ENCODE measurements around the gene RAPGEF4.

RAPGEF4 gene

DNA sequence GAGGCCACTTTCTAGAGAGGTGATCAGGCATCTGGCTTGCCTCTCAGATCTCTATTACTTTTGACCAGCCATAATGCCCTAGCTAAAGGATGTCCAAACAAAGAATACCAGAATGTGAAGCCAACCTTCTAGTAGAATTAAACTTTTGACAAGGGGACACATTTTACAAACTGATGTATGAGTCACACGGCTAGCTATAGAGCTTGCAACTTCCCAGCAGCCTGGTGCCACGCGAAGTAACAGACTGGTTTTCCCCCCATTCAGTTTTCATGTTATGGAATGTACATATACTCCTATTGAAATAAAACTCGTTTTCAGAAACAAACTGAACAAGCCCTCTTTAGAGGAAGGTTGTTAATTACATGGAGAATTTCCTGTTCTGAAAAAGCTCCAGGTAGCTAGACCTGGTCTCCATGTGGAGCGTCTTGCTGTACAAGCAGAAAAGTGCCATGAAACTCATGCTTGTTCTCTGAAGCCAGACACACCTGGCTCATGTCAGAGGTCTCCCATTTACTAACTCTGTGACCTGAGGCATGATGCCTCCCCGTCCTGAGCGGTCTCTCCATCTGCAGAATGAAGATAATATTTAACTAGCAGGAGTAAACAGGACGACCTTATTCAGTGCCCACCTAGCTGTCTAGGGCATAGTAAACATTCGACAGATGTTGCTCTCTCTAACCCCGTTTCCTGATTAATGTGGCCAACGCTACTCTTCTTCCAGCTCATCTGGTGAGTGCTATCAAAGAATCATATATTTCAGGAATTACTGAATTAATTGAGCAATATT is 258.5 kb downstream of the RAPGEF4 start:
- no peaks in the 10 kb centered on the region for H3K4me1 ChIP-seq (ENCODE audit: control insufficient read depth, low read length)
- peaks cover 24% of the 10 kb centered on the region; the same call in 1 of the 2 replicates for H3K27me3 ChIP-seq (ENCODE audit: control insufficient read depth, low read length)
- H3K9me3 ChIP-seq (ENCODE audit: control insufficient read depth, insufficient read depth, low read length): no peaks in the 10 kb centered on the region
- no peaks in the 10 kb centered on the region for H3K79me2 ChIP-seq (ENCODE audit: control insufficient read depth, low read length)
- H4K20me1 ChIP-seq (ENCODE audit: control insufficient read depth, insufficient read depth, low read depth, low read length): no peaks in the 10 kb centered on the region
- TF ChIP-seq, protein P1, sequence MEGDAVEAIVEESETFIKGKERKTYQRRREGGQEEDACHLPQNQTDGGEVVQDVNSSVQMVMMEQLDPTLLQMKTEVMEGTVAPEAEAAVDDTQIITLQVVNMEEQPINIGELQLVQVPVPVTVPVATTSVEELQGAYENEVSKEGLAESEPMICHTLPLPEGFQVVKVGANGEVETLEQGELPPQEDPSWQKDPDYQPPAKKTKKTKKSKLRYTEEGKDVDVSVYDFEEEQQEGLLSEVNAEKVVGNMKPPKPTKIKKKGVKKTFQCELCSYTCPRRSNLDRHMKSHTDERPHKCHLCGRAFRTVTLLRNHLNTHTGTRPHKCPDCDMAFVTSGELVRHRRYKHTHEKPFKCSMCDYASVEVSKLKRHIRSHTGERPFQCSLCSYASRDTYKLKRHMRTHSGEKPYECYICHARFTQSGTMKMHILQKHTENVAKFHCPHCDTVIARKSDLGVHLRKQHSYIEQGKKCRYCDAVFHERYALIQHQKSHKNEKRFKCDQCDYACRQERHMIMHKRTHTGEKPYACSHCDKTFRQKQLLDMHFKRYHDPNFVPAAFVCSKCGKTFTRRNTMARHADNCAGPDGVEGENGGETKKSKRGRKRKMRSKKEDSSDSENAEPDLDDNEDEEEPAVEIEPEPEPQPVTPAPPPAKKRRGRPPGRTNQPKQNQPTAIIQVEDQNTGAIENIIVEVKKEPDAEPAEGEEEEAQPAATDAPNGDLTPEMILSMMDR (IDR thresholded peaks at IDR 0.05; ENCODE audit: low read depth, low read length, poor library complexity, severe bottlenecking): no peak
- no peak for TF ChIP-seq EZH2phosphoT487 (IDR thresholded peaks at IDR 0.05; ENCODE audit: borderline replicate concordance, low read length)
- no peak overlapping the region for H3K27ac ChIP-seq (ENCODE audit: low read depth, low read length)
- no peak overlapping the region for H3K4me3 ChIP-seq (ENCODE audit: low read length)
- no peaks in the 10 kb centered on the region for H3K36me3 ChIP-seq (ENCODE audit: control insufficient read depth, low read length)
- no peak overlapping the region for H3K4me2 ChIP-seq (ENCODE audit: low read length)
- no peaks in the 10 kb centered on the region for H3K9me2 ChIP-seq (replicated peaks; ENCODE audit: control insufficient read depth, low read length)
- H3F3A ChIP-seq (ENCODE audit: control insufficient read depth, insufficient read depth): no peaks in the 10 kb centered on the region

DNA sequence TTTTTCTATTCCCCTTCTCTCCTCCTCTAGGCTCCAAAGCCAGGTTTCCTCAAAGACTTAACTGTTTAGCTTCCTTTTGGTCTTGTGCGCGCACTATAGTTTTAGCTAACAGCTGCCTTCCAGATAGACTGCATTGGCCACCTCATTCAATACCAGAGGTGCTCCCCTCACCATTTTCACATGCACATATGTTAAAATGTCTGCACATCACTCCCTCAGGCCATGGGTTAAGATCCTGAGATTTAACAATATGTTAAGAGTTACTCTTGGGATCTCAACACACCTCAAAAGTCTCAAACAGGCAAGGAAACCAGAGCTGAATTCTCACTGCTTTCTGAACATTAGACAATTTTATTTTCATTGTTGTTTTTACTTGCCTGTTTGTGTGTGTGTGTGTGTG is 259.2 kb downstream of the RAPGEF4 start:
- Histone ChIP-seq H3F3A (ENCODE audit: control insufficient read depth, insufficient read depth) (no peaks in the 10 kb centered on the region), H3K9me3 (ENCODE audit: control insufficient read depth, insufficient read depth, low read length) (no peaks in the 10 kb centered on the region), H3K79me2 (ENCODE audit: control insufficient read depth, low read length) (no peaks in the 10 kb centered on the region), H3K27me3 (ENCODE audit: control insufficient read depth, low read length) (peaks cover 28% of the 10 kb centered on the region), H3K4me1 (ENCODE audit: control insufficient read depth, low read length) (no peaks in the 10 kb centered on the region), H3K36me3 (ENCODE audit: control insufficient read depth, low read length) (no peaks in the 10 kb centered on the region), H3K9me2 (replicated peaks; ENCODE audit: control insufficient read depth, low read length) (no peaks in the 10 kb centered on the region), H3K4me3 (ENCODE audit: low read length) (no peak overlapping the region), H3K4me2 (ENCODE audit: low read length) (no peak overlapping the region), H3K27ac (ENCODE audit: low read depth, low read length) (no peak overlapping the region), H4K20me1 (ENCODE audit: control insufficient read depth, insufficient read depth, low read depth, low read length) (no peaks in the 10 kb centered on the region)
- TF ChIP-seq, protein P1 (IDR thresholded peaks at IDR 0.05; ENCODE audit: low read depth, low read length, poor library complexity, severe bottlenecking): no peak
- no peak for TF ChIP-seq EZH2phosphoT487 (IDR thresholded peaks at IDR 0.05; ENCODE audit: borderline replicate concordance, low read length)

DNA sequence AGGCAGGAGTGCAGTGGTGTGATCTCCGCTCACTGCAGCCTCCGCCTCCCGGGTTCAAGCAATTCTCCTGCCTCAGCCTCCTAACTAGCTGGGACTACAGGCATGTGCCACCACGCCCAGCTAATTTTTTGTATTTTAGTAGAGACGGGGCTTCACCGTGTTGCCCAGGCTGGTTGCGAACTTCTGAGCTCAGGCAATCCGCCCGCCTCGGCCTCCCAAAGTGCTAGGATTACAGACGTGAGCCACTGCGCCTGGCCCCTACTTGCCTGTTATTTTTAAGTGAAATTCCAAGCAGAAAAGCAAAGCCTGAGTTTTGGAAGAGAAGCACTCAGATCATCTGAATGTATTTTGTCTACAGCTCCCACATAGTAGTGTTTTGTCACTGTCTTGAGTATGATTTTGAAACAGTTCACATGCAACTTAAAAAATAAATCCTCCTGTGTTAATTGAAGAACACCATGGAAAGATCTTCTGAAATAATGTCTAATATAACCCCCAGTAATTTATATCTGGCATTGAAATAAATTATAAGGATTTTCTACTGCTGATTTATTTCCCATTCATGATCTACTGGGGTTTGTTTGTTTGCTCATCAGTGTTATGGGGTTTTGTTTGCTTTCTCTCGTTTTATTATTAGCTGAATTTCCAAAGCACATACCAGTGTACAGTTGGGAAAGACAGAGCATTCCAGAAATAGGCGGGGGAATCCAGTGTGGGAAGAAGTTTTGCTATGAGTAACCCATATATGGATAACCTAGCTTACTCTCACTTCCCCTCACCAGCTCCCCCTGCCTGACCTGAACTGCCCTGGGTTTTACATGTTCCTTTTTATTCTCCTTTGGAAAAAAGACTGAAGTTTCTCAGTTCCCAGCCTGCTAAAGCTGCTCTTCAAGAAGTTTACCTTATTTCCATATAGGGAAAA is 259.9 kb downstream of the RAPGEF4 start:
- no peaks in the 10 kb centered on the region for H3K4me1 ChIP-seq (ENCODE audit: control insufficient read depth, low read length)
- H3K4me3 ChIP-seq (ENCODE audit: low read length): no peak overlapping the region
- no peaks in the 10 kb centered on the region for H3K36me3 ChIP-seq (ENCODE audit: control insufficient read depth, low read length)
- no peak overlapping the region for H3K27ac ChIP-seq (ENCODE audit: low read depth, low read length)
- no peaks in the 10 kb centered on the region for H3F3A ChIP-seq (ENCODE audit: control insufficient read depth, insufficient read depth)
- TF ChIP-seq, protein P1 (IDR thresholded peaks at IDR 0.05; ENCODE audit: low read depth, low read length, poor library complexity, severe bottlenecking): no peak
- TF ChIP-seq EZH2phosphoT487 (IDR thresholded peaks at IDR 0.05; ENCODE audit: borderline replicate concordance, low read length): no peak
- no peaks in the 10 kb centered on the region for H4K20me1 ChIP-seq (ENCODE audit: control insufficient read depth, insufficient read depth, low read depth, low read length)
- H3K27me3 ChIP-seq (ENCODE audit: control insufficient read depth, low read length): peaks cover 27% of the 10 kb centered on the region
- H3K79me2 ChIP-seq (ENCODE audit: control insufficient read depth, low read length): no peaks in the 10 kb centered on the region
- no peak overlapping the region for H3K4me2 ChIP-seq (ENCODE audit: low read length)
- no peaks in the 10 kb centered on the region for H3K9me3 ChIP-seq (ENCODE audit: control insufficient read depth, insufficient read depth, low read length)
- H3K9me2 ChIP-seq (replicated peaks; ENCODE audit: control insufficient read depth, low read length): no peaks in the 10 kb centered on the region
